Ishikawa (cell line): Measurements from ENCODE around the gene PDE1C.

Source experiments
- CEBPB ChIP-seq: IDR thresholded peaks from 2 replicates; pipeline ENCODE4 v1.6.1; 2012
- CREB1 ChIP-seq: IDR thresholded peaks from 2 replicates; pipeline ENCODE4 v1.6.1; 2012; ENCODE audit warnings: low read depth
- EGR1 ChIP-seq: IDR thresholded peaks from 2 replicates; pipeline ENCODE4 v1.6.1; 2012
- EP300 ChIP-seq: IDR thresholded peaks from 2 replicates; pipeline ENCODE4 v1.6.1; 2012; ENCODE audit warnings: borderline replicate concordance
- FOXM1 ChIP-seq: IDR thresholded peaks from 2 replicates; pipeline ENCODE4 v1.6.1; 2012; ENCODE audit warnings: low read depth, borderline replicate concordance
- NFIC ChIP-seq: IDR thresholded peaks from 2 replicates; pipeline ENCODE4 v1.6.1; 2012
- RAD21 ChIP-seq: IDR thresholded peaks from 2 replicates; pipeline ENCODE4 v1.6.1; 2012; ENCODE audit warnings: low read depth
- TAF1 ChIP-seq: IDR thresholded peaks from 2 replicates; pipeline ENCODE4 v1.6.1; 2012; ENCODE audit warnings: low read depth, mild to moderate bottlenecking
- TCF12 ChIP-seq: IDR thresholded peaks from 2 replicates; pipeline ENCODE4 v1.6.1; 2012; ENCODE audit warnings: low read depth
- TEAD4 ChIP-seq: IDR thresholded peaks from 2 replicates; pipeline ENCODE4 v1.6.1; 2012
- YY1 ChIP-seq: IDR thresholded peaks from 2 replicates; pipeline ENCODE4 v1.6.1; 2012; ENCODE audit warnings: low read depth
- ZBTB7A ChIP-seq: IDR thresholded peaks from 2 replicates; pipeline ENCODE4 v1.6.1; 2012; ENCODE audit warnings: low read depth
- TF ChIP-seq, protein P1 (sequence below): IDR thresholded peaks from 2 replicates; pipeline ENCODE4 v1.6.1; 2012; ENCODE audit warnings: low read depth, mild to moderate bottlenecking
- TF ChIP-seq, protein P2 (sequence below): IDR thresholded peaks from 2 replicates; pipeline ENCODE4 v1.6.1; 2012
- TF ChIP-seq, protein P3 (sequence below): IDR thresholded peaks from 2 replicates; pipeline ENCODE4 v1.6.1; 2012

Gene PDE1C

DNA sequence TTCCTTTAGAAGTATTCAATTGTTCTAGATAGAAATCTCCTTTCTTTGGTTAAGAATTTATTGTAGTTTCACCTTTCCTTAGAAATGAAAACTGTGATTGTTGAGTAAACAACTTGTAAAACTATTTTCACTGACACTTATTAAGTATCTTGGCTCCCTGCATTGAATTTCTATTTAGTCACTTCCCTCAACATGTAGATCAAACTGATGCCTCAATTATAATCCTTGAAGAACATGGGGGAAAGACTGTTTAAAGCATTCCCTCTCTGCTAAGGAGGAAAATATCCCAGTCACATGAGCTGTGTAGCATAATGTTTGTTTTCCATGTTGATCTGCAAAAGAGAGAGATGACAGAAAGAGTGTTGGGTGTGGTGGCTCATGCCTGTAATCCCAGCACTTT, 99.7 kb downstream of the PDE1C start:
- TF ChIP-seq CEBPB (no peak), TAF1 (no peak), EP300 (no peak), CREB1 (no peak), EGR1 (no peak), RAD21 (no peak), FOXM1 (no peak), NFIC (no peak), YY1 (no peak), TCF12 (no peak), TEAD4 (no peak), ZBTB7A (no peak)
- TF ChIP-seq, protein P1, sequence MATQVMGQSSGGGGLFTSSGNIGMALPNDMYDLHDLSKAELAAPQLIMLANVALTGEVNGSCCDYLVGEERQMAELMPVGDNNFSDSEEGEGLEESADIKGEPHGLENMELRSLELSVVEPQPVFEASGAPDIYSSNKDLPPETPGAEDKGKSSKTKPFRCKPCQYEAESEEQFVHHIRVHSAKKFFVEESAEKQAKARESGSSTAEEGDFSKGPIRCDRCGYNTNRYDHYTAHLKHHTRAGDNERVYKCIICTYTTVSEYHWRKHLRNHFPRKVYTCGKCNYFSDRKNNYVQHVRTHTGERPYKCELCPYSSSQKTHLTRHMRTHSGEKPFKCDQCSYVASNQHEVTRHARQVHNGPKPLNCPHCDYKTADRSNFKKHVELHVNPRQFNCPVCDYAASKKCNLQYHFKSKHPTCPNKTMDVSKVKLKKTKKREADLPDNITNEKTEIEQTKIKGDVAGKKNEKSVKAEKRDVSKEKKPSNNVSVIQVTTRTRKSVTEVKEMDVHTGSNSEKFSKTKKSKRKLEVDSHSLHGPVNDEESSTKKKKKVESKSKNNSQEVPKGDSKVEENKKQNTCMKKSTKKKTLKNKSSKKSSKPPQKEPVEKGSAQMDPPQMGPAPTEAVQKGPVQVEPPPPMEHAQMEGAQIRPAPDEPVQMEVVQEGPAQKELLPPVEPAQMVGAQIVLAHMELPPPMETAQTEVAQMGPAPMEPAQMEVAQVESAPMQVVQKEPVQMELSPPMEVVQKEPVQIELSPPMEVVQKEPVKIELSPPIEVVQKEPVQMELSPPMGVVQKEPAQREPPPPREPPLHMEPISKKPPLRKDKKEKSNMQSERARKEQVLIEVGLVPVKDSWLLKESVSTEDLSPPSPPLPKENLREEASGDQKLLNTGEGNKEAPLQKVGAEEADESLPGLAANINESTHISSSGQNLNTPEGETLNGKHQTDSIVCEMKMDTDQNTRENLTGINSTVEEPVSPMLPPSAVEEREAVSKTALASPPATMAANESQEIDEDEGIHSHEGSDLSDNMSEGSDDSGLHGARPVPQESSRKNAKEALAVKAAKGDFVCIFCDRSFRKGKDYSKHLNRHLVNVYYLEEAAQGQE = no peak
- TF ChIP-seq, protein P2, sequence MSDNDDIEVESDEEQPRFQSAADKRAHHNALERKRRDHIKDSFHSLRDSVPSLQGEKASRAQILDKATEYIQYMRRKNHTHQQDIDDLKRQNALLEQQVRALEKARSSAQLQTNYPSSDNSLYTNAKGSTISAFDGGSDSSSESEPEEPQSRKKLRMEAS = no peak
- TF ChIP-seq, protein P3, sequence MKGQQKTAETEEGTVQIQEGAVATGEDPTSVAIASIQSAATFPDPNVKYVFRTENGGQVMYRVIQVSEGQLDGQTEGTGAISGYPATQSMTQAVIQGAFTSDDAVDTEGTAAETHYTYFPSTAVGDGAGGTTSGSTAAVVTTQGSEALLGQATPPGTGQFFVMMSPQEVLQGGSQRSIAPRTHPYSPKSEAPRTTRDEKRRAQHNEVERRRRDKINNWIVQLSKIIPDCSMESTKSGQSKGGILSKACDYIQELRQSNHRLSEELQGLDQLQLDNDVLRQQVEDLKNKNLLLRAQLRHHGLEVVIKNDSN = no peak

DNA sequence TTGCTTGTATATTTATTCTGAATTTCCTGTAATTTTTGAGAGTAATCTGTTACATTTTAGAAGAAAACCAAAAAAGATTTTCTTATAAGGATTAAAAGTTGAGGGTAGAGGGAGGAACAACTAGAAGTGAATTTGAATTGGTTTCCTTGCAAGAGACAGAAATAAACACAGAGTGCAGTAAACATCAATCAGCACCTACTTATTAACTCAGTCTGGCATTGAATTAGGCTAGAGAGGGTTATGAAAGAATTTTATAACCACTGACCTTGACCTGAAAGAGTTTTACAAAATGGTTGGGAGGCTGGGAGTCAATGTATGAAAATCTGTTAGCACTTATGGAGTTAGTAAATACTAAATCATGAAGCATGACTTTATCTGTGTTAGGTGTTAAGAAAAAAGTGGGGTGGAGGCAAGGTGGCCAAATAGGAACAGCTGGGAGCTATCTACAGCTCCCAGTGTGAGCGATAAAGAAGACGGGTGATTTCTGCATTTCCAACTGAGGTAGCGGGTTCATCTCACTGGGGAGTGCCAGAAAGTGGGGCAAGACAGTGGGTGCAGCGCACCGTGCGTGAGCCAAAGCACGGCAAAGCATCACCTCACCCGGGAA, 106.5 kb downstream of the PDE1C start:
- no peak for TF ChIP-seq CEBPB
- no peak for TF ChIP-seq EP300
- no peak for TF ChIP-seq FOXM1
- TF ChIP-seq NFIC = no peak
- TF ChIP-seq, protein P2 = no peak
- no peak for TF ChIP-seq YY1
- no peak for TF ChIP-seq TAF1
- TF ChIP-seq RAD21 = no peak
- no peak for TF ChIP-seq EGR1
- no peak for TF ChIP-seq TEAD4
- TF ChIP-seq, protein P1 = no peak
- TF ChIP-seq, protein P3 = no peak
- no peak for TF ChIP-seq ZBTB7A
- no peak for TF ChIP-seq TCF12
- no peak for TF ChIP-seq CREB1

DNA sequence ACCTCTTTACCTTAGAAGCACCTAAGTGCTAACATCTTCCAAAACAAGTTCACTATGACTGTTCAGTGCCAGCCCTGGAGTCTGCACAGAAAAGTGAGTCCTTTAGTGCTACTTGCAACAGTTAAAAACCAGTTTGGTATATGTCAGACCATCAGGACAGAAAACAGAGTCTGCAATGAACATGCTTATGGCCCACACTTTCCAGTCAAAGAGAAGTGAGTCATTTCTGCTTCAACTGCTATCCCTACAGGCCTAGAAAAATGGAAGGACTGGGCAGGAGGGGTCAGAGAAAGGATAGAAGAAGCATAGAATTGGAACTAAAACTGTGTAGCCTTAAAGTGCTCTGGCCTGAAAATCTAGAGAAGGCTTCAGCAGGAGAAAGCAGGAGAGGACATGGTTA, 108.0 kb downstream of the PDE1C start:
- TF ChIP-seq, protein P1 = no peak
- TF ChIP-seq, protein P2 = no peak
- TF ChIP-seq TCF12 = no peak
- TF ChIP-seq, protein P3 = no peak
- no peak for TF ChIP-seq EP300
- TF ChIP-seq YY1 = no peak
- no peak for TF ChIP-seq CREB1
- no peak for TF ChIP-seq TEAD4
- no peak for TF ChIP-seq NFIC
- TF ChIP-seq CEBPB = no peak

DNA sequence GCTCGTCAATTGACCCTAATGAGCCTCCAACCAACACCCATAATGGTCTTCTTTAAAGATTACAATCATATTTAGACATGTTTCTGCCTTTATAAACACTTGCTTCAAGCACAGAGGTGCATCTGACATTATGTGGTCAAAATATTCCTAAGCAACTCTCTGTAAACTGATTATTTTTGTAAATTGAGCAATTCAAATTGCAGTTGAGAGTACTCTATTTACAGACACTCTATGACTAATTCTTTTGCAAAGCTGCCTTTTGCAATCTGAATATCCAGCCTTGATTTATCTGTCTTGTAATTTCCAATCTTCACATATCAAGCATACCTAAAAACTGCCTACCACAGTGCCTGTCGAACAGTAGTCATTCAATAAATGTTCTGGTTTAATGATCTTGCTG, 112.0 kb downstream of the PDE1C start:
- TF ChIP-seq FOXM1 = no peak
- TF ChIP-seq, protein P2 = no peak
- TF ChIP-seq NFIC = no peak
- TF ChIP-seq, protein P3 = no peak
- no peak for TF ChIP-seq ZBTB7A
- TF ChIP-seq TEAD4 = no peak
- TF ChIP-seq EP300 = no peak
- no peak for TF ChIP-seq CREB1
- TF ChIP-seq, protein P1 = no peak
- TF ChIP-seq YY1 = no peak
- no peak for TF ChIP-seq CEBPB
- TF ChIP-seq TAF1 = no peak
- no peak for TF ChIP-seq EGR1
- TF ChIP-seq TCF12 = no peak
- no peak for TF ChIP-seq RAD21
